ENCODE data around the gene CENPO.

Gene CENPO

GRCh38 chr2:24838541-24838940, 45.3 kb downstream of the CENPO start:
- no peak for DNase-seq (ENCODE audit: low spot score)

GRCh38 chr2:24839729-24840128, 46.5 kb downstream of the CENPO start:
- DNase-seq (ENCODE audit: low spot score): no peak

- DNase-seq (ENCODE audit: low spot score): no peak
Measured at GRCh38 chr2:24840164-24840869, 47.1 kb downstream of the CENPO start.

- DNase-seq (ENCODE audit: low spot score): no peak
Measured at GRCh38 chr2:24840962-24841945, 48.0 kb downstream of the CENPO start.

GRCh38 chr2:24842081-24843050, 49.1 kb downstream of the CENPO start:
- DNase-seq (ENCODE audit: low spot score): no peak

- DNase-seq (ENCODE audit: low spot score): no peak
Measured at GRCh38 chr2:24843330-24843860, 50.2 kb downstream of the CENPO start.

- no peak for DNase-seq (ENCODE audit: low spot score)
Measured at GRCh38 chr2:24844023-24844685, 50.9 kb downstream of the CENPO start.

- DNase-seq (ENCODE audit: low spot score): no peak
Measured at GRCh38 chr2:24845691-24846090, 52.5 kb downstream of the CENPO start.

- no peak for DNase-seq (ENCODE audit: low spot score)
Measured at GRCh38 chr2:24850944-24851343, 57.7 kb downstream of the CENPO start.

- no peak for DNase-seq (ENCODE audit: low spot score)
Measured at GRCh38 chr2:24852026-24852425, 58.8 kb downstream of the CENPO start.

GRCh38 chr2:24852431-24853020, 59.3 kb downstream of the CENPO start:
- no peak for DNase-seq (ENCODE audit: low spot score)

- DNase-seq (ENCODE audit: low spot score): no peak
Measured at GRCh38 chr2:24853046-24853445, 59.8 kb downstream of the CENPO start.

- DNase-seq (ENCODE audit: low spot score): no peak
Measured at GRCh38 chr2:24853996-24854395, 60.8 kb downstream of the CENPO start.

- DNase-seq (ENCODE audit: low spot score): no peak
Measured at GRCh38 chr2:24855022-24855622, 61.9 kb downstream of the CENPO start.

GRCh38 chr2:24855726-24856125, 62.5 kb downstream of the CENPO start:
- no peak for DNase-seq (ENCODE audit: low spot score)

GRCh38 chr2:24856791-24857211, 63.6 kb downstream of the CENPO start:
- DNase-seq (ENCODE audit: low spot score): no peak

GRCh38 chr2:24857746-24858145, 64.5 kb downstream of the CENPO start:
- DNase-seq (ENCODE audit: low spot score): no peak

GRCh38 chr2:24858996-24859395, 65.8 kb downstream of the CENPO start:
- DNase-seq (ENCODE audit: low spot score): no peak

- DNase-seq (ENCODE audit: low spot score): no peak
Measured at GRCh38 chr2:24859968-24860600, 66.9 kb downstream of the CENPO start.

GRCh38 chr2:24860631-24861030, 67.4 kb downstream of the CENPO start:
- DNase-seq (ENCODE audit: low spot score): no peak

Measured in CD4-positive, alpha-beta T cell treated with Interleukin-2 at 100 ng/mL for 4 hours (primary cell).